ENCODE data around the gene SRCAP. TPM values are rescaled to one million over a fixed set of nuclear protein-coding genes. Genes with fewer than 3 reads are reported as not detected.

SRCAP gene
- total RNA-seq, 2 experiments from 2014 or later: 59.5 to 60.1 TPM

- Histone ChIP-seq H3K9me3 (ENCODE audit: control insufficient read depth in 1 of 2, insufficient read depth in 1 of 2, low read length in 2 of 2) (no peaks in the 10 kb centered on the region), H3K36me3 (ENCODE audit: insufficient read depth, low read length) (peaks cover 72% of the 10 kb centered on the region), H3K4me3 (ENCODE audit: low read length) (no peak overlapping the region), H3K27me3 (ENCODE audit: control insufficient read depth in 1 of 2, insufficient read depth in 2 of 2, low read length in 2 of 2) (no peaks in the 10 kb centered on the region), H3K4me1 (ENCODE audit: insufficient read depth, low read length) (peaks cover 20% of the 10 kb centered on the region), H3K27ac (ENCODE audit: low read depth in 1 of 2, low read length in 2 of 2) (no peak overlapping the region)
- H3K36me3 Mint-ChIP-seq (ENCODE audit: low read depth): peaks cover 52% of the 10 kb centered on the region
- H3K27me3 Mint-ChIP-seq: no peaks in the 10 kb centered on the region
- no peaks in the 10 kb centered on the region for H3K9me3 Mint-ChIP-seq
- peaks cover 6% of the 10 kb centered on the region for H3K4me1 Mint-ChIP-seq (ENCODE audit: low read depth)
- CTCF ChIA-PET: no interaction called here
- POLR2A ChIA-PET: interaction anchor here (2.4 kb wide), 1 partner anchor 10 kb away, joined by 9 read pairs; the partner anchor contains the start of gene FBRS
- peak overlapping the region; percentile 34 for H3K4me3 Mint-ChIP-seq
- DNase-seq (peak in 1 of 14 experiments; percentile 25), ATAC-seq (ENCODE audit: poor library complexity) (no peak)
- no peak overlapping the region for H3K27ac Mint-ChIP-seq
- intact Hi-C loops (cut with DNase I, micrococcal nuclease): no loop called here
- TF ChIP-seq CTCF (IDR thresholded peaks at IDR 0.05): no peak
Measured at GRCh38 chr16:30668393-30668792, 30.6 kb upstream of the SRCAP start.

- DNase-seq (peak in 1 of 14 experiments; percentile 23), ATAC-seq (ENCODE audit: poor library complexity) (no peak)
- no peaks in the 10 kb centered on the region for H3K9me3 ChIP-seq (ENCODE audit: control insufficient read depth in 1 of 2, insufficient read depth in 1 of 2, low read length in 2 of 2)
- peaks cover 14% of the 10 kb centered on the region for H3K4me1 ChIP-seq (ENCODE audit: insufficient read depth, low read length)
- H3K27me3 ChIP-seq (ENCODE audit: control insufficient read depth in 1 of 2, insufficient read depth in 2 of 2, low read length in 2 of 2): no peaks in the 10 kb centered on the region
- ChIA-PET POLR2A (interaction anchor here (2.4 kb wide), 1 partner anchor 10 kb away, joined by 9 read pairs; the partner anchor contains the start of gene FBRS), CTCF (no interaction called here)
- Mint-ChIP-seq H3K36me3 (ENCODE audit: low read depth) (peaks cover 45% of the 10 kb centered on the region), H3K27me3 (no peaks in the 10 kb centered on the region), H3K27ac (no peak overlapping the region), H3K9me3 (no peaks in the 10 kb centered on the region), H3K4me3 (no peak overlapping the region), H3K4me1 (ENCODE audit: low read depth) (no peaks in the 10 kb centered on the region)
- no peak overlapping the region for H3K27ac ChIP-seq (ENCODE audit: low read depth in 1 of 2, low read length in 2 of 2)
- no peak overlapping the region for H3K4me3 ChIP-seq (ENCODE audit: low read length)
- TF ChIP-seq CTCF (IDR thresholded peaks at IDR 0.05): no peak
- intact Hi-C loops (cut with DNase I, micrococcal nuclease): no loop called here
- peaks cover 65% of the 10 kb centered on the region for H3K36me3 ChIP-seq (ENCODE audit: insufficient read depth, low read length)
Measured at GRCh38 chr16:30669026-30669902, 29.7 kb upstream of the SRCAP start.

GRCh38 chr16:30669903-30670824 lies 28.8 kb upstream of the SRCAP start:
- ATAC-seq (ENCODE audit: poor library complexity) (no peak), DNase-seq (peak in 1 of 14 experiments; percentile 28)
- Mint-ChIP-seq H3K4me3 (no peak overlapping the region), H3K4me1 (ENCODE audit: low read depth) (no peaks in the 10 kb centered on the region), H3K36me3 (ENCODE audit: low read depth) (peaks cover 40% of the 10 kb centered on the region), H3K27ac (no peak overlapping the region), H3K9me3 (no peaks in the 10 kb centered on the region), H3K27me3 (no peaks in the 10 kb centered on the region)
- H3K4me1 ChIP-seq (ENCODE audit: insufficient read depth, low read length): peaks cover 6% of the 10 kb centered on the region
- H3K4me3 ChIP-seq (ENCODE audit: low read length): no peak overlapping the region
- no peaks in the 10 kb centered on the region for H3K27me3 ChIP-seq (ENCODE audit: control insufficient read depth in 1 of 2, insufficient read depth in 2 of 2, low read length in 2 of 2)
- no peak overlapping the region for H3K27ac ChIP-seq (ENCODE audit: low read depth in 1 of 2, low read length in 2 of 2)
- ChIA-PET CTCF (no interaction called here), POLR2A (no interaction called here)
- intact Hi-C loops (cut with DNase I, micrococcal nuclease): no loop called here
- TF ChIP-seq CTCF (IDR thresholded peaks at IDR 0.05): no peak
- no peaks in the 10 kb centered on the region for H3K9me3 ChIP-seq (ENCODE audit: control insufficient read depth in 1 of 2, insufficient read depth in 1 of 2, low read length in 2 of 2)
- peaks cover 56% of the 10 kb centered on the region for H3K36me3 ChIP-seq (ENCODE audit: insufficient read depth, low read length)

Measured in CD4-positive, alpha-beta T cell (primary cell).